Esophagus squamous epithelium (tissue), 4 donors: ENCODE data around the gene AXIN1.

Source experiments
- POLR2A ChIP-seq, 4 donors: fragments of 450-650 bp; IDR thresholded peaks; one replicate each; pipeline ENCODE4 v1.6.1; 2017; ENCODE audit warnings: antibody characterized with exemption in 4 of 4, mild to moderate bottlenecking in 4 of 4, moderate library complexity in 3 of 4
- TF ChIP-seq, protein P1 (sequence below), 6 experiments: fragments of 450-650 bp in 4 of 6; fragments of 200-600 bp in 2 of 6; sonication (generic) in 2 of 6; IDR thresholded peaks; one replicate each; pipeline ENCODE4 v1.5.1; 2016 to 2019; ENCODE audit warnings: antibody characterized with exemption in 6 of 6, mild to moderate bottlenecking in 4 of 6, moderate library complexity in 4 of 6

DNA sequence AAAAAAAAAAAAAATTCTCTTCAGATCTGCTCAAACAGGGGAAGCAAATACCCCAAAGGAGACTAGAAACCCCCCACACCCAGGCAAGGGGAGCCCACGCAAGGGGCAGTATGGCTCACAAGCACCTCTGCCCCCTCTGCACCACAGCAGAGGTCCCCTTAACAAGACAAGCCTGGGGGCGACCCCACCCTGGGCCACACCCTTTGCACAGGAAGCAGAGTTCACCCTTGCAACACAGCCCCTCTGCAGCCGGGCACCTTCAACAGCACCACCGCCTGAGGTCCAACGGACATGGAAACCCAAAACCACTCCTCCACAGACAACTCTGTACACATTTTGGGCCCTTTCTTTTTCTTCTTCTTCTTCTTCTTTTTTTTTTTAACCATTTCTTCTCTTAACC lies 12.8 kb downstream of the AXIN1 start:
- TF ChIP-seq, protein P1, sequence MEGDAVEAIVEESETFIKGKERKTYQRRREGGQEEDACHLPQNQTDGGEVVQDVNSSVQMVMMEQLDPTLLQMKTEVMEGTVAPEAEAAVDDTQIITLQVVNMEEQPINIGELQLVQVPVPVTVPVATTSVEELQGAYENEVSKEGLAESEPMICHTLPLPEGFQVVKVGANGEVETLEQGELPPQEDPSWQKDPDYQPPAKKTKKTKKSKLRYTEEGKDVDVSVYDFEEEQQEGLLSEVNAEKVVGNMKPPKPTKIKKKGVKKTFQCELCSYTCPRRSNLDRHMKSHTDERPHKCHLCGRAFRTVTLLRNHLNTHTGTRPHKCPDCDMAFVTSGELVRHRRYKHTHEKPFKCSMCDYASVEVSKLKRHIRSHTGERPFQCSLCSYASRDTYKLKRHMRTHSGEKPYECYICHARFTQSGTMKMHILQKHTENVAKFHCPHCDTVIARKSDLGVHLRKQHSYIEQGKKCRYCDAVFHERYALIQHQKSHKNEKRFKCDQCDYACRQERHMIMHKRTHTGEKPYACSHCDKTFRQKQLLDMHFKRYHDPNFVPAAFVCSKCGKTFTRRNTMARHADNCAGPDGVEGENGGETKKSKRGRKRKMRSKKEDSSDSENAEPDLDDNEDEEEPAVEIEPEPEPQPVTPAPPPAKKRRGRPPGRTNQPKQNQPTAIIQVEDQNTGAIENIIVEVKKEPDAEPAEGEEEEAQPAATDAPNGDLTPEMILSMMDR (IDR thresholded peaks at IDR 0.05): no peak
- TF ChIP-seq POLR2A (IDR thresholded peaks at IDR 0.05): no peak
